ENCODE results near the gene ATP11A. TPM values are rescaled to one million over a fixed set of nuclear protein-coding genes. Genes with fewer than 3 reads are reported as not detected.

ATP11A gene
- total RNA-seq, 1 donor from 2014 or later: 281 TPM

DNA sequence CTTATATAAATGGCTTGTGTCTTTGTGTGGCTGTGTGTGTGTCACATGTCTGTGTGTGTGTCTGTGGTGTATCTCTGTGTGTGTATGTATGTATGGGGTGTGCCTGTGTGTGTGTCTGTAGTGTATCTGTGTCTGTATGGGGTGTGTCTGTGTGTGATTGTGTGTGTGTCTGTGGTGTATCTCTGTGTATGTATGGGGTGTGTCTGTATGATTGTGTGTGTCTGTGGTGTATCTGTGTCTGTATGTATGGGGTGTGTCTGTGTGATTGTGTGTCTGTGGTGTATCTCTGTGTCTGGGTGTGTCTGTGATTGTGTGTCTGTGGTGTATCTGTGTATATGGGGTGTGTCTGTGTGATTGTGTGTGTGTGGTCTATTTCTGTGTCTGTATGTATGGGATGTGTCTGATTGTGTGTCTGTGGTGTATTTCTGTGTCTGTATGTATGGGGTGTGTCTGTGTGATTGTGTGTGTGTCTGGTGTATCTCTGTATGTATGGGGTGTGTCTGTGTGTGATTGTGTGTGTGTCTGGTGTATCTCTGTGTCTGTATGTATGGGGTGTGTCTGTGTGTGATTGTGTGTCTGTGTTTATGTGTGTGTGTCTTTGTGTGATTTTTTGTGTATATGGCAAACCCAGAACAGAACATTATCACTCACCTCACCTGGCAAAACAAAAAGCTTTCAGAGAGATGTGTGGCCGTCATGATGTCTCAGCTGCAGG is 223.0 kb downstream of the ATP11A start:
- TF ChIP-seq, protein P1, sequence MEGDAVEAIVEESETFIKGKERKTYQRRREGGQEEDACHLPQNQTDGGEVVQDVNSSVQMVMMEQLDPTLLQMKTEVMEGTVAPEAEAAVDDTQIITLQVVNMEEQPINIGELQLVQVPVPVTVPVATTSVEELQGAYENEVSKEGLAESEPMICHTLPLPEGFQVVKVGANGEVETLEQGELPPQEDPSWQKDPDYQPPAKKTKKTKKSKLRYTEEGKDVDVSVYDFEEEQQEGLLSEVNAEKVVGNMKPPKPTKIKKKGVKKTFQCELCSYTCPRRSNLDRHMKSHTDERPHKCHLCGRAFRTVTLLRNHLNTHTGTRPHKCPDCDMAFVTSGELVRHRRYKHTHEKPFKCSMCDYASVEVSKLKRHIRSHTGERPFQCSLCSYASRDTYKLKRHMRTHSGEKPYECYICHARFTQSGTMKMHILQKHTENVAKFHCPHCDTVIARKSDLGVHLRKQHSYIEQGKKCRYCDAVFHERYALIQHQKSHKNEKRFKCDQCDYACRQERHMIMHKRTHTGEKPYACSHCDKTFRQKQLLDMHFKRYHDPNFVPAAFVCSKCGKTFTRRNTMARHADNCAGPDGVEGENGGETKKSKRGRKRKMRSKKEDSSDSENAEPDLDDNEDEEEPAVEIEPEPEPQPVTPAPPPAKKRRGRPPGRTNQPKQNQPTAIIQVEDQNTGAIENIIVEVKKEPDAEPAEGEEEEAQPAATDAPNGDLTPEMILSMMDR (IDR thresholded peaks at IDR 0.05): no peak
- H3K4me3 ChIP-seq: no peak overlapping the region
- H3K4me1 ChIP-seq: no peaks in the 10 kb centered on the region
- intact Hi-C loops (cut with DNase I): no loop called here
- no peak overlapping the region for H3K27ac ChIP-seq
- no peak for DNase-seq
- H3K9me3 ChIP-seq: no peaks in the 10 kb centered on the region
- no peaks in the 10 kb centered on the region for H3K27me3 ChIP-seq (ENCODE audit: low read depth)
- no peak for ATAC-seq
- no peaks in the 10 kb centered on the region for H3K36me3 ChIP-seq

DNA sequence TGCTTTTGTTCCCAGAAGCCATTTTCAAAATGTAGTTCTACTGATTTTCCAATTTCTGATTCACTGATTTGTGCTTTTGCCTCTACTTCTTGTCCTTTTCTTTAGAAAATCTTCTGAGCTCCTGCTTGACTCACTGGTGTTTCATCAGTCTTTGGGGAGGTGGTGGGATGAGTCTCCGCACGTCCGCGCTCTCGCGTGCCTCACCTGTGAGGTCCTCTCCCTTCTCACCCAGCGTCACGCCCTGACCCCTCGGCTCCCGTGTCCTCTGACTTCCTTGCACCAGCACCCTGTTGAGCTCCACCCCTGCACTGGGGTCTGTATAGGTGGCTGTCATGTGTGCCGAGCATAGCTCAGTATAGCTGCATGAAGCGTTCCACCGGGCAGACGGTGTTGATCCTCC is 226.5 kb downstream of the ATP11A start:
- no peak for DNase-seq
- Histone ChIP-seq H3K9me3 (no peaks in the 10 kb centered on the region), H3K4me1 (no peaks in the 10 kb centered on the region), H3K36me3 (no peaks in the 10 kb centered on the region), H3K27me3 (ENCODE audit: low read depth) (no peaks in the 10 kb centered on the region), H3K4me3 (no peak overlapping the region), H3K27ac (no peak overlapping the region)
- TF ChIP-seq, protein P1 (IDR thresholded peaks at IDR 0.05): no peak
- peak in 1 of 2 donors; percentile 11 for ATAC-seq
- intact Hi-C loops (cut with DNase I): no loop called here

DNA sequence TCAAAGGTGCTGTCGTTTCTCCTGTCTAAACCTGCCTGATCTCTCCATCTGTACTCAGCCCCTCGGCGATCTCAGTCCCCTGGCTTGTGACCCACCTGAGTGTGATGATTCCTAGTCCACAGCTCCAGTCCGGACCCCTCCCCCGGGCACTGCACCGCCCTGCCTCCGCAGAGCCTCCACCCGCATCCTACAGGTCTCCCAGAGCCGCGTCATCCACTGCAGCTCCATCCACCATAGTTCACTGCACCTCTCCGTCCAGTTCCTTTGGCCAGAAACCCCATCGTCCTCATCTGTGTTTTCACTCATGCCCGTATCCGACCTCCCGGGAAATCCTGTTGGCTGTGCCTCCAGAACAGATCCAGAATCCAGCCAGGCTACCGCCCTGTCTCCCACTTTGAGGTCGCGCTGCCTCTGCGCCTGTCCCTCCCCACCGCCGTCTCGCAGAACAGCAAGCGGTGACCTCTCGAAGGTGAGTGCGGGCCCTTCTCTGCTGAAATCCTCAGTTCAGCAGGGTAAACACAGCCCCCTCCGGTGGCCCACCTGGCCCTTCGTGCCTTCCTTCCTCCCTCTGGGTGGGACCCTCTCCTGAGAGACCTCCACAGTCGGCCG is 227.3 kb downstream of the ATP11A start:
- no peak for DNase-seq
- peak in 1 of 2 donors; percentile 19 for ATAC-seq

DNA sequence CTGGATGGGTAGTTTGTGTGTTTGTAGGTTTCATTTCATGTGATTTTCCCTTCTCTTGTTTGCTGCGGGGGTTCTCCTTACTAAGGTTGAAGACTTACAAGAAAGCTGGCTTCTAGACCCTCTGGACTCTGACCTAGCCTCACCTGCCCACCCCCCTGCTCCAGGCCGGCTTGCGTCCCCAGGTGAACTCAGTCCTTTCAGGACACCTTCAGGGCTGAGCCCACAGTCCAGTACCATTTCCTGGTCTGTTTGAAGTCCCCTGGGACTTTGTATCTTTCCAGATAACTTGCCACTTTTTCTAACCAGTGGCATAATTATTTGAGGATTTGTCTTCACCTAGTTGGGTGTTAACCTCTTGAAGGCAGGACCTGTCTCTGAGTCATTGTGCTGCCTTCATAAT is 227.9 kb downstream of the ATP11A start:
- Histone ChIP-seq H3K27me3 (ENCODE audit: low read depth) (no peaks in the 10 kb centered on the region), H3K36me3 (no peaks in the 10 kb centered on the region), H3K4me1 (no peaks in the 10 kb centered on the region), H3K9me3 (no peaks in the 10 kb centered on the region), H3K27ac (no peak overlapping the region), H3K4me3 (no peak overlapping the region)
- DNase-seq (no peak), ATAC-seq (no peak)
- TF ChIP-seq, protein P1 (IDR thresholded peaks at IDR 0.05): no peak
- intact Hi-C loops (cut with DNase I): no loop called here

More for the DNA sequence above, 227.3 kb downstream of the ATP11A start:
- H3K27me3 ChIP-seq (ENCODE audit: low read depth): no peaks in the 10 kb centered on the region
- H3K36me3 ChIP-seq: no peaks in the 10 kb centered on the region
- intact Hi-C loops (cut with DNase I): no loop called here
- H3K4me1 ChIP-seq: no peaks in the 10 kb centered on the region
- H3K4me3 ChIP-seq: no peak overlapping the region
- H3K9me3 ChIP-seq: no peaks in the 10 kb centered on the region
- H3K27ac ChIP-seq: no peak overlapping the region
- TF ChIP-seq, protein P1 (IDR thresholded peaks at IDR 0.05): no peak

DNA sequence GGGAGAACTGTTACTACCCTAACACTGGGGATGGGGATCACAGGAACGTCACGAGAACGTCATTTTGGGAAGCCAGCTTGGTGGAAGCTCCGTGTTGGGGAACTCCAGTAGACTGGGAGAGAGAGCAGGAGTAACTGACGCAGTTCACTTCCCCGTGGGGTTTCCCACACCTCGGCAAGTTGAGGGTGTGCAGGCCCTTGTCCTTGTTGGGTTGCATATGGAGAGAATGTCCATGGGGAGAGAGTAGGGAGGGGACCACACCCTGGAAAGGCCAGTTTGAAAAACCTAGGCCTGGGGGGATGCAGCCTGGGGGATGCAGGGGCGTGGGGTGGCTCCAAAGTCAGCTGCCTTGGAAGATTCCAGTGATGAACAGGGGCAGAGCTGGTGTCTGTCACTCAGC is 228.4 kb downstream of the ATP11A start:
- no peaks in the 10 kb centered on the region for H3K36me3 ChIP-seq
- TF ChIP-seq, protein P1 (IDR thresholded peaks at IDR 0.05): no peak
- H3K27me3 ChIP-seq (ENCODE audit: low read depth): no peaks in the 10 kb centered on the region
- no peak for ATAC-seq
- H3K4me1 ChIP-seq: no peaks in the 10 kb centered on the region
- no peak overlapping the region for H3K27ac ChIP-seq
- H3K9me3 ChIP-seq: no peaks in the 10 kb centered on the region
- no peak for DNase-seq
- no peak overlapping the region for H3K4me3 ChIP-seq
- intact Hi-C loops (cut with DNase I): no loop called here

All from lower lobe of right lung (tissue), 2 donors.